NCI-H1694 treated with DMSO at 0.1 percent for 48 hours (cell line): Measurements from ENCODE around the gene LHFPL4.

Source experiments
- DNase-seq: peaks from one replicate; lab custom pipeline; 2025; lab: John Stamatoyannopoulos, UW

The LHFPL4 gene

DNA sequence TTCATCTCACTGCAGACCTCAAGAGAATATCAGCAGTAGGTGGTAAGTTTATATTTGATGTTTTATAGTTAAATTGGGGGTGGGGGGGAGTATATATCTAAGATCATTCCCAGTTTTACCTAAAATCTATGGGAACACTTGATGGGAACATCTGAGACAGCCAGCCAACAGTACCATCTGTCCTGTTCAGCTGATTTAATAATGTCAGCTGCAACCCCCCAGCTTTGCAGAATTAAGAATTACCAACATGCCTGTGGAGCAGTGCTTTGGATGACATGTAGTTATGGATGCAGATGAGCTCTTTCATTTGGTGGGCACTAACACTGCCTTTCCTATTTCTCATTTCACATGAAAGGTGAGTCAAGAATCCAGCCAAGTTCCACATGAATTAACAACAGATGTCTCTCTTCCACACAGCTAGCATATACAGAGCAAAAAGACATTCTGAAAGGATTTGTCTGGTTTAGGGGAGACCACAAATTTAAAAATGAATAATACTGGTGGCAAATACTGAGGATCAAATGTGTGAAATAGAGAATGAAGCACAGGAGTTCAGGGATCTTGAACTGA lies 80.0 kb downstream of the LHFPL4 start:
- DNase-seq: no peak

DNA sequence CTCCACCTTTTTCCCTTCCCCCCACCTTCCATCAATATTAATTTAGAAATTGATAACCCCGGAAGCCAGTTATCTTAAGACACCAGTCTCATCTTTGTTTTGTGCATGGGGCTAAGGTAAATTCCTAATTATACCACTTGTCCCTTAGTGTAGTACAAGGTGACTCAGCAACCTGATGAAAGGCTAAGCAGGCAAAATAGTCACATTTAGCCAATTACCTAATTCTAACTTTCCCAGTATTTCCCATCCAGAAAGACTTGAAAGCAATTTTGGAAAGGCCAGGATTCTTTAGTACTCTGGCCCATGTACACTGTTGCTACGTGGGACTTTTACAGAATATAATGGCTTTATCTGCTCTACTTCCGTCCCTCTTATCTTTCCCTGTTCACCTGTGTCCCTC lies 83.6 kb downstream of the LHFPL4 start:
- DNase-seq: no peak

DNA sequence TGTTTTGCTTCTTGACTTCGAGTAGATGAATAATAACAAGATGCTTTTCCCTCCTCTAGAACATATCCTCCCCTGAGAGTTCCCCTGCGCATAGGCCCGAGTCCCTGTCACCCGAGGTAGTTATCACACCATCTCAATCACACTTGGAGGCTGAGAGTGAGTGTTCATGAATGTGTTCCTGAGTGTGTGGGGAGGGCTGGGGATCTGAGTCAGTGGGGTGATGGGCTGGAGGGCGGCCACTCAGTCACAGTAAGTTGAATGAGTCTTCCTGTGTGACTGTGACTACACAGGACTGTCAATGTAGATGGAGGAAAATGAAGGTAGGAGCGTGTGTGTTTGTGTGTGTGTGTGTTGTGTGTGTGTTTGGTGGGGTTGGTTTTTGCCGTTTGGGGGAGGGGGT lies 85.2 kb downstream of the LHFPL4 start:
- no peak for DNase-seq

DNA sequence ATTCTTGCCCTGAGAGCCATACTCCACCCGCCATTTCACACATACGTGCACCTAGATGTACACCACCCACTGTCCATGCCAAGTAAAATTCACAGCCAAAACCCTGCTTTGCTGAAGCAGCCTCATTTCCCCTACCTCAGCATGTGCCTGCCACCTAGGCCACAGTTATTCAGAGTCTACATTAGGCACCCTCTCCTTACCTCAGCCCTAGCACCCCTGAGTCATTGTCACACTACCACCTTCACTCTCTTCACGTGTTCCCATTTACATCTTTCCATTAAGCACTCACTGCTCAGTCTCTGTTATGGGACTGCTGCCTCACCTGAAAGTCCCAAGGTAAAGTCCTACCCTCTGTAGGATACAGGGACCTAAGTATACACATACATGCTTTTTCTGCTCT lies 86.2 kb downstream of the LHFPL4 start:
- DNase-seq: no peak

DNA sequence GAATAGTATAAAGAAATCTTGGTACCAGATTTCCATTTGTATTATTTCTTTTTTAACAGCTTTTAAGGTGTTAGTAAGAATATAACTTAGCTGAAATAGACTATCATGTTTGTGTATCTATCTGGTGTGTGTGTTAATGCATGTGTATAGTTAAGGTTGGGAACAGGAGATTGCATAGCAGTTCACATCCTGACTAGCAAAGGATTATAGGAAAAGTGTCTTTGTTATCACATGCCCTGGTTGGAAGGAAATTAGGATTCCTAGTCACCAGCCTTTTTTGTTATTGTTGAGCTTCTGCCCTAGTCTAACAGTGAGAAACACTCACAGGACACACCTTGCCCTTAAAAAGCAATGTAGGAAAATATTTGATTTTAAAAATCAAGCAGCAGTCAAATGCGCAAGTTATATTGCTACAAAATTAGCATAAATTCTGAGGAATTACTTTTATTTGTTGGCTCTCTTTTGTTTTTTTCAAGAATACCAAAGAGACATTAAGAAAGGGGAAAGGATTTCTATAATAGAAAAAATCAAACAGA lies 98.0 kb downstream of the LHFPL4 start:
- DNase-seq: no peak

DNA sequence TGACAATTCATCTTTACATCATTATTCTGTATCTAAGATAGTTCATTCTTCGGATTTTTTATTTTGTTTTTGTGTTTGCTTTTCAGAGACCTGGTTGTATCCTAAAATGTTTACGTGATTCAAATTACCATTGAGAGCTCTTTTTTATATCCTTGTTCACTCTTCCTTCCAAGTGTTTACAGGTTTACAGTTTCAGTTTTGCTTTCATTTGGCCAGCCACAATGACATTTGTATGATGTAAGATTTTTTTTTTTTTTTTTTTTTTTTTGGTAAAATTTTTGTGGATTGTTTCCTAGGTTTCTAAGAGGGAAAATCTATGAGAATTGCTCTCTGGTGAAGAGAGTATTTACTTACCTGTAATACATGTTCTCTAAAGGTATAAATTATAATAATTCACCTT lies 101.2 kb downstream of the LHFPL4 start:
- DNase-seq: no peak

DNA sequence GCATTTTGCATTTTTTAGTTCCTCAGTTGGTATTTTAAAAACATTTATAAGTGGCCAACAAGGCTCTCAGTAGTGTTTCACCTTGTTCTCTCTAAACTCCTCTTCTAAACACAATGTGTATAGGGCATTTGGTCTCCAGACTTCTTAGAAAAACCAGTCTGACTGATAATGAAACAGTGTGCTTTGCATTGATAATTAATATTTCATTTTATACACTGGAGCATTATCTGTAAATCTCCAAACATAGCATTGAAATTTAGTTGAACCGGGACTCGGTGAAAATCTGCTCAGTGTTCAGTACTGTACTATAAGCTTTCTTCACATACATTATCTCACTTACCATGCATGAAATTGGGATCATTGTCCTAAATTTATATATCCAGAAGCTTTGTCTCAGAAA lies 102.6 kb downstream of the LHFPL4 start:
- no peak for DNase-seq

DNA sequence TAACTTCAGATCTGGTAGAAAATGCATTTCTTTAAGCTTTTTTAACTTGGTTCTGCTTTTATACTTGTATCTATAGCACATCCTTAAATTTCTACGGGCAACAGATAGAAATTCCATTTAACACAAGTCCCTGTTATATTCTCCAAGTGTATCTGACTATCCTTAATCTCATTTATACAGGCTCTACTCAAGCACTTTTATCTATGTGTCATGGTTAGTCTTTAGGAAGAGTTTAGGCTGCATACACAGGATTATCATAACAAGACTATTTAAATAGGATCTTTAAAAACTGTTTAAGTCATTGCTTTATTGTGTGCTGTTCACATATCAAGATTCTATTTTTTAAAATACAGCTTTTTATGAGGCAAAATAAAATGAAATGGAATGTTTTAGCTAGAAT lies 103.5 kb downstream of the LHFPL4 start:
- no peak for DNase-seq

DNA sequence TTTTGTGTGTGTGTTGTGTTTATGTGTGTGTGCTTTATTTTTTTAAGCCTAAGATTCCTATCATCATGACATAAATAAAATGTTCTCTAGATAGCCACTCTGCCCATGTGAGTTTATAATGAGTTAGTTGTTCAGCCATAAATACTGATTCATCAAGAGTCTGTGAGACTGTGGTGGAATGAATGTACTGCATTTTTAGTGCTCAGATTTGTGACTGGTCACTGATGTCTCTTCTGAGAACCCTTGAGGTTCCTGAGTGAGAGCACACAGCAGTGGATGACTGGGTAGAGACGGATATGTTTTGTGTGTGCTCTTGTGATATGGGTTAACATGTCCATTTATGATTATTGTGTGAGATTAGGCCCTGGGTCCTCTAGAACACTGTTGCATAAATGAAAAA lies 105.0 kb downstream of the LHFPL4 start:
- DNase-seq: no peak
